Measurements from ENCODE around the gene FAM98B. TPM values are rescaled to one million over a fixed set of nuclear protein-coding genes. Genes with fewer than 3 reads are reported as not detected.

FAM98B gene
- total and polyA plus RNA-seq, 10 of the 15 experiments (the other 5 are each of a cell fraction or from before 2014, with no cell fraction given): 1.3 to 36.7 (median 10.9) TPM

GRCh38 chr15:38524156-38524555, 70.2 kb downstream of the FAM98B start:
- Histone ChIP-seq H3K4me2 (ENCODE audit: control insufficient read depth, insufficient read depth) (no peak overlapping the region), H4K20me1 (ENCODE audit: control insufficient read depth, insufficient read depth) (no peaks in the 10 kb centered on the region), H3K9me3 (replicated peaks; ENCODE audit: control insufficient read depth, insufficient read depth, low read length) (no peaks in the 10 kb centered on the region), H2AFZ (ENCODE audit: control insufficient read depth, low read depth, low read length) (no peak overlapping the region), H3K79me2 (ENCODE audit: control insufficient read depth, insufficient read depth, low read length) (no peaks in the 10 kb centered on the region), H3K36me3 (ENCODE audit: control insufficient read depth in 2 of 2, insufficient read depth in 2 of 2, low read length in 1 of 2) (peaks cover 3 to 5% of the 10 kb centered on the region in 2 experiments; a peak in 3 of 4 replicates), H3K4me1 (ENCODE audit: control insufficient read depth, insufficient read depth, low read length) (no peaks in the 10 kb centered on the region), H3K9ac (ENCODE audit: control insufficient read depth, insufficient read depth, low read length) (no peak overlapping the region), H3K27me3 (replicated peaks in 1 of 2; ENCODE audit: control insufficient read depth in 2 of 2, insufficient read depth in 2 of 2, low read length in 1 of 2) (no peaks in the 10 kb centered on the region), H3K27ac (ENCODE audit: control insufficient read depth, insufficient read depth) (no peak overlapping the region), H3K4me3 (no peak overlapping the region)
- no peak for ATAC-seq
- ChIA-PET SMC1A (ENCODE audit: uncharacterized antibody, unreplicated experiment) (interaction anchor here (0.9 to 5.0 kb wide), 4 partner anchors 159 to 174 kb away, joined by 3 to 24 read pairs (median 16); no protein-coding TSS in a partner anchor), RAD21 (ENCODE audit: unreplicated experiment) (no interaction called here), POLR2A (interaction anchor here (1.4 to 2.6 kb wide), 2 partner anchors 10 to 20 kb away, joined by 3 to 8 read pairs; no protein-coding TSS in a partner anchor), CTCF (interaction anchor here (0.7 to 7.7 kb wide), 6 partner anchors 12 to 175 kb away, joined by 3 to 41 read pairs (median 4); no protein-coding TSS in a partner anchor)
- no peak for DNase-seq (ENCODE audit: low read depth, low spot score)
- in situ Hi-C loops (cut with MboI): no loop called here
- TF ChIP-seq SRF (IDR thresholded peaks at IDR 0.05; ENCODE audit: low read depth in 2 of 2, low read length in 2 of 2) (no peak), RBBP5 (conservative IDR thresholded peaks at IDR 0.05) (no peak), HDGF (IDR thresholded peaks at IDR 0.05) (no peak), ZSCAN29 (IDR thresholded peaks at IDR 0.05) (no peak), MAX (IDR thresholded peaks at IDR 0.05; ENCODE audit: low read depth, low read length) (no peak), PML (IDR thresholded peaks at IDR 0.05; ENCODE audit: low read length) (no peak), EED (IDR thresholded peaks at IDR 0.05; ENCODE audit: low read depth) (no peak), NR2F1 (conservative IDR thresholded peaks at IDR 0.05) (no peak), BRCA1 (IDR thresholded peaks at IDR 0.05; ENCODE audit: low read depth, low read length) (no peak), ZNF207 (IDR thresholded peaks at IDR 0.05; ENCODE audit: borderline replicate concordance) (no peak), NKRF (conservative IDR thresholded peaks at IDR 0.05) (no peak), HDAC6 (IDR thresholded peaks at IDR 0.05; ENCODE audit: unreplicated experiment) (no peak), IRF5 (IDR thresholded peaks at IDR 0.05; ENCODE audit: borderline replicate concordance) (no peak), TAF1 (IDR thresholded peaks at IDR 0.05; ENCODE audit: borderline replicate concordance, low read depth, low read length) (no peak), TCF12 (IDR thresholded peaks at IDR 0.05; ENCODE audit: low read depth, low read length) (no peak), SMC3 (IDR thresholded peaks at IDR 0.05; ENCODE audit: borderline replicate concordance, low read length) (no peak), PKNOX1 (IDR thresholded peaks at IDR 0.05) (no peak), RELB (IDR thresholded peaks at IDR 0.05; ENCODE audit: low read depth) (no peak), ZNF217 (IDR thresholded peaks at IDR 0.05) (no peak), POLR2A (IDR thresholded peaks at IDR 0.05; ENCODE audit: low read depth, low read length) (no peak)
- no TSS peak for BruUV-seq (replicated peaks)
- FAIRE-seq: no peak
- 99% methylated on average over 5 of the region's 5 CpGs for WGBS (ENCODE audit: insufficient coverage, insufficient replicate concordance, low lambda C conversion rate, missing lambda C conversion rate)
- intact Hi-C loops (cut with micrococcal nuclease; ENCODE audit: unreplicated experiment): no loop called here

All from GM12878 (cell line).